HL-60 (cell line): ENCODE data around the gene LONP2.
A peak's percentile ranks its signal among the peaks of the same experiment; 100 is the strongest.

Experiments used
- TF ChIP-seq, protein P1 (sequence below): IDR thresholded peaks from one replicate; pipeline ENCODE4 v1.5.1; 2011; ENCODE audit warnings: low read length, control low read depth, inconsistent platforms; ENCODE audit not compliant: insufficient read depth
- TF ChIP-seq, protein P2 (sequence below): IDR thresholded peaks from 2 replicates; pipeline ENCODE4 v1.6.1; 2012; ENCODE audit warnings: low read depth; ENCODE audit not compliant: insufficient replicate concordance

DNA sequence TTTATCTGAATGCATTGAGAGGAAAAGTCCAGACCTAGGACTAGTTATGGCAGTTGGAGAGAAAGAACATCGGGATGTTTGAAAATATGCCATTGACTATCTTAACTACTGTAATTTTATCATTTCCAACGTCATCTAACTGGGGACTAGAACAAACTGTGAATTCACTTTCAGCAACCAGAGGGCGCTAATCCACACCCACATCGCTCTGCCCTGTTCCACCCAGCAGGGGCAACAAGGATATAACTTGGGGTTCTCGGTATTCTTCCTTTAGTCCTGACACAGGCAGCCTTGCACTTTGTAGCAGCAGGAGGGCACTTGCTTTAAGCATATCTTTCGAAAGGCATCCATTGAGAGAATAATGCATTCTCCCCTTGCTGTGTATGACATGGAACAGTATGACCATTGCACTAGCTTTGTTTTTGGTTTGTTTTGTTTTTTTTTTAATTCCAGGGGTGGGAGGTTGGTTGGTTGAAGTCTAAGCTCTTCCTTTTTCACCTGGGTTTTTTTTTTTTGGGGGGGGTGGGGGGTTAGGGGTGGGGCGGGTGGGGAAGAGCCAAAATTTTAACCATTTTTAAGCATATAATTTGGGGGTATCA lies 109.6 kb downstream of the LONP2 start:
- TF ChIP-seq, protein P1, sequence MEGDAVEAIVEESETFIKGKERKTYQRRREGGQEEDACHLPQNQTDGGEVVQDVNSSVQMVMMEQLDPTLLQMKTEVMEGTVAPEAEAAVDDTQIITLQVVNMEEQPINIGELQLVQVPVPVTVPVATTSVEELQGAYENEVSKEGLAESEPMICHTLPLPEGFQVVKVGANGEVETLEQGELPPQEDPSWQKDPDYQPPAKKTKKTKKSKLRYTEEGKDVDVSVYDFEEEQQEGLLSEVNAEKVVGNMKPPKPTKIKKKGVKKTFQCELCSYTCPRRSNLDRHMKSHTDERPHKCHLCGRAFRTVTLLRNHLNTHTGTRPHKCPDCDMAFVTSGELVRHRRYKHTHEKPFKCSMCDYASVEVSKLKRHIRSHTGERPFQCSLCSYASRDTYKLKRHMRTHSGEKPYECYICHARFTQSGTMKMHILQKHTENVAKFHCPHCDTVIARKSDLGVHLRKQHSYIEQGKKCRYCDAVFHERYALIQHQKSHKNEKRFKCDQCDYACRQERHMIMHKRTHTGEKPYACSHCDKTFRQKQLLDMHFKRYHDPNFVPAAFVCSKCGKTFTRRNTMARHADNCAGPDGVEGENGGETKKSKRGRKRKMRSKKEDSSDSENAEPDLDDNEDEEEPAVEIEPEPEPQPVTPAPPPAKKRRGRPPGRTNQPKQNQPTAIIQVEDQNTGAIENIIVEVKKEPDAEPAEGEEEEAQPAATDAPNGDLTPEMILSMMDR: peak; percentile 92
- TF ChIP-seq, protein P2, sequence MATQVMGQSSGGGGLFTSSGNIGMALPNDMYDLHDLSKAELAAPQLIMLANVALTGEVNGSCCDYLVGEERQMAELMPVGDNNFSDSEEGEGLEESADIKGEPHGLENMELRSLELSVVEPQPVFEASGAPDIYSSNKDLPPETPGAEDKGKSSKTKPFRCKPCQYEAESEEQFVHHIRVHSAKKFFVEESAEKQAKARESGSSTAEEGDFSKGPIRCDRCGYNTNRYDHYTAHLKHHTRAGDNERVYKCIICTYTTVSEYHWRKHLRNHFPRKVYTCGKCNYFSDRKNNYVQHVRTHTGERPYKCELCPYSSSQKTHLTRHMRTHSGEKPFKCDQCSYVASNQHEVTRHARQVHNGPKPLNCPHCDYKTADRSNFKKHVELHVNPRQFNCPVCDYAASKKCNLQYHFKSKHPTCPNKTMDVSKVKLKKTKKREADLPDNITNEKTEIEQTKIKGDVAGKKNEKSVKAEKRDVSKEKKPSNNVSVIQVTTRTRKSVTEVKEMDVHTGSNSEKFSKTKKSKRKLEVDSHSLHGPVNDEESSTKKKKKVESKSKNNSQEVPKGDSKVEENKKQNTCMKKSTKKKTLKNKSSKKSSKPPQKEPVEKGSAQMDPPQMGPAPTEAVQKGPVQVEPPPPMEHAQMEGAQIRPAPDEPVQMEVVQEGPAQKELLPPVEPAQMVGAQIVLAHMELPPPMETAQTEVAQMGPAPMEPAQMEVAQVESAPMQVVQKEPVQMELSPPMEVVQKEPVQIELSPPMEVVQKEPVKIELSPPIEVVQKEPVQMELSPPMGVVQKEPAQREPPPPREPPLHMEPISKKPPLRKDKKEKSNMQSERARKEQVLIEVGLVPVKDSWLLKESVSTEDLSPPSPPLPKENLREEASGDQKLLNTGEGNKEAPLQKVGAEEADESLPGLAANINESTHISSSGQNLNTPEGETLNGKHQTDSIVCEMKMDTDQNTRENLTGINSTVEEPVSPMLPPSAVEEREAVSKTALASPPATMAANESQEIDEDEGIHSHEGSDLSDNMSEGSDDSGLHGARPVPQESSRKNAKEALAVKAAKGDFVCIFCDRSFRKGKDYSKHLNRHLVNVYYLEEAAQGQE: no peak
